Urothelium cell line (cell line): ENCODE results near the gene GRAMD2A.
"Not testable (repeated sequence)": the region's sequence is repeated elsewhere in the genome, so short reads cannot be mapped to it uniquely, and the experiment has no call there.

Experiments used
- DNase-seq: peaks from one replicate; pipeline ENCODE4 v3.0.0; 2011; ENCODE audit warnings: low spot score, mixed read lengths
- FAIRE-seq: peaks from 2 replicates; lab custom pipeline; 2011; peaks lifted over from hg19 to GRCh38; lab: Jason Lieb, UNC

GRAMD2A gene

GRCh38 chr15:72192416-72192815 lies 5.2 kb downstream of the GRAMD2A start:
- FAIRE-seq: no peak
- DNase-seq: no peak

- no peak for DNase-seq
- no peak for FAIRE-seq
Observed at GRCh38 chr15:72189250-72189902, 8.2 kb downstream of the GRAMD2A start.

GRCh38 chr15:72184165-72184811 lies 13.3 kb downstream of the GRAMD2A start:
- FAIRE-seq (peak; percentile 75), DNase-seq (peak; percentile 81)

- DNase-seq (no peak), FAIRE-seq (no peak)
Observed at GRCh38 chr15:72183781-72184164, 13.8 kb downstream of the GRAMD2A start.

GRCh38 chr15:72182673-72183072 lies 14.9 kb downstream of the GRAMD2A start:
- no peak for DNase-seq
- FAIRE-seq: no peak

GRCh38 chr15:72182244-72182643 lies 15.3 kb downstream of the GRAMD2A start:
- DNase-seq (no peak), FAIRE-seq (no peak)

- DNase-seq (no peak), FAIRE-seq (no peak)
Observed at GRCh38 chr15:72180761-72181324, 16.7 kb downstream of the GRAMD2A start.

- FAIRE-seq: no peak
- no peak for DNase-seq
Observed at GRCh38 chr15:72179950-72180581, 17.5 kb downstream of the GRAMD2A start.

GRCh38 chr15:72178976-72179585 lies 18.5 kb downstream of the GRAMD2A start:
- FAIRE-seq (no peak), DNase-seq (no peak)

- DNase-seq (no peak), FAIRE-seq (no peak)
Observed at GRCh38 chr15:72176743-72177142, 20.8 kb downstream of the GRAMD2A start.

GRCh38 chr15:72176159-72176558 lies 21.4 kb downstream of the GRAMD2A start:
- FAIRE-seq (no peak), DNase-seq (no peak)

GRCh38 chr15:72175186-72176044 lies 22.2 kb downstream of the GRAMD2A start:
- FAIRE-seq (no peak), DNase-seq (no peak)

- DNase-seq (no peak), FAIRE-seq (no peak)
Observed at GRCh38 chr15:72174551-72175165, 22.9 kb downstream of the GRAMD2A start.

GRCh38 chr15:72173864-72174550 lies 23.6 kb downstream of the GRAMD2A start:
- FAIRE-seq (no peak), DNase-seq (no peak)

- DNase-seq (no peak), FAIRE-seq (no peak)
Observed at GRCh38 chr15:72173401-72173800, 24.2 kb downstream of the GRAMD2A start.

GRCh38 chr15:72172796-72173195 lies 24.8 kb downstream of the GRAMD2A start:
- FAIRE-seq: no peak
- DNase-seq: no peak

GRCh38 chr15:72171978-72172377 lies 25.6 kb downstream of the GRAMD2A start:
- DNase-seq, FAIRE-seq: not testable (repeated sequence)

- no peak for FAIRE-seq
- DNase-seq: no peak
Observed at GRCh38 chr15:72170691-72171090, 26.9 kb downstream of the GRAMD2A start.

- no peak for FAIRE-seq
- DNase-seq: no peak
Observed at GRCh38 chr15:72169921-72170611, 27.5 kb downstream of the GRAMD2A start.
